WTC11 (cell line): ENCODE data around the gene SERTAD2. TPM values are rescaled to one million over a fixed set of nuclear protein-coding genes. Genes with fewer than 3 reads are reported as not detected.

Experiments
- ATAC-seq: fragments of 200-7000 bp; cut with Tn5 transposase; 2 replicates; pipeline ENCODE4 v1.10.0; 2021; ENCODE audit warnings: mild to moderate bottlenecking, moderate library complexity
- CTCF ChIA-PET: fragments of 300-600 bp; sonication (Branson Sonifier 250); formaldehyde crosslinking; loops from one replicate; lab custom pipeline; 2021; ENCODE audit warnings: antibody characterized with exemption; lab: Charles Lee
- POLR2A ChIA-PET: fragments of 350-600 bp; sonication (Branson Sonifier 250); formaldehyde crosslinking; loops from one replicate; lab custom pipeline; 2021; ENCODE audit warnings: antibody characterized with exemption; lab: Charles Lee
- DNase-seq: peaks from one replicate; pipeline ENCODE4 v3.0.0; 2021; ENCODE audit warnings: low spot score
- H3K27ac Mint-ChIP-seq: 2 replicates; pipeline ENCODE4 v1.8.0; 2021; ENCODE audit warnings: mixed read lengths
- H3K27me3 Mint-ChIP-seq: 2 replicates; pipeline ENCODE4 v1.8.0; 2021; ENCODE audit warnings: low read depth, mild to moderate bottlenecking, moderate library complexity, mixed read lengths
- H3K36me3 Mint-ChIP-seq: 2 replicates; pipeline ENCODE4 v1.8.0; 2021; ENCODE audit warnings: mixed read lengths
- H3K4me1 Mint-ChIP-seq: 2 replicates; pipeline ENCODE4 v1.8.0; 2022; ENCODE audit warnings: mixed read lengths
- H3K4me3 Mint-ChIP-seq: 2 replicates; pipeline ENCODE4 v1.8.0; 2021; ENCODE audit warnings: mild to moderate bottlenecking, moderate library complexity, mixed read lengths
- H3K9me3 Mint-ChIP-seq: 2 replicates; pipeline ENCODE4 v1.8.0; 2021; ENCODE audit warnings: mixed read lengths
- E2F4 ChIP-seq: sonication (generic); formaldehyde crosslinking; IDR thresholded peaks from 2 replicates; pipeline ENCODE4 v1.8.1; 2022; ENCODE audit warnings: low read depth, mild to moderate bottlenecking, moderate library complexity, missing genetic modification reagents, borderline replicate concordance
- FOXJ3 ChIP-seq: sonication (generic); formaldehyde crosslinking; IDR thresholded peaks from 2 replicates; pipeline ENCODE4 v1.9.0; 2021; ENCODE audit warnings: missing genetic modification reagents, mild to moderate bottlenecking, borderline replicate concordance
- NFYB ChIP-seq: sonication (generic); formaldehyde crosslinking; conservative IDR thresholded peaks from 2 replicates; pipeline ENCODE4 v1.8.0; 2022; ENCODE audit warnings: low read depth, missing genetic modification reagents
- NR2C2 ChIP-seq: sonication (generic); formaldehyde crosslinking; IDR thresholded peaks from 2 replicates; pipeline ENCODE4 v1.8.0; 2022; ENCODE audit warnings: mild to moderate bottlenecking, missing genetic modification reagents
- ZBTB21 ChIP-seq: sonication (generic); formaldehyde crosslinking; IDR thresholded peaks from 2 replicates; pipeline ENCODE4 v1.8.1; 2023; ENCODE audit warnings: mild to moderate bottlenecking, missing genetic modification reagents, borderline replicate concordance
- ZNF219 ChIP-seq: sonication (generic); formaldehyde crosslinking; IDR thresholded peaks from 2 replicates; pipeline ENCODE4 v1.8.0; 2023; ENCODE audit warnings: missing genetic modification reagents, mild to moderate bottlenecking, borderline replicate concordance
- ZNF532 ChIP-seq: fragments of 250-450 bp; sonication (Bioruptor Pico); IDR thresholded peaks from 2 replicates; pipeline ENCODE4 v1.9.0; 2021; ENCODE audit warnings: mild to moderate bottlenecking, borderline replicate concordance
- total RNA-seq: library from RNA; stranded (reverse); gene quantifications from 3 replicates; pipeline ENCODE4 v1.2.3, GENCODE V29; 2021
- TF ChIP-seq, protein P1 (sequence below): fragments of 250-450 bp; sonication (Bioruptor Pico); IDR thresholded peaks from 2 replicates; pipeline ENCODE4 v1.9.0; 2021; ENCODE audit warnings: moderate library complexity, mild to moderate bottlenecking, inconsistent platforms, borderline replicate concordance
- TF ChIP-seq, protein P2 (sequence below): sonication (generic); formaldehyde crosslinking; IDR thresholded peaks from 2 replicates; pipeline ENCODE4 v1.8.0; 2023; ENCODE audit warnings: missing genetic modification reagents, mild to moderate bottlenecking, borderline replicate concordance
- TF ChIP-seq, protein P3 (sequence below): sonication (generic); formaldehyde crosslinking; IDR thresholded peaks from 2 replicates; pipeline ENCODE4 v1.8.1; 2023; ENCODE audit warnings: mild to moderate bottlenecking, missing genetic modification reagents, borderline replicate concordance
- TF ChIP-seq, protein P4 (sequence below): sonication (generic); formaldehyde crosslinking; conservative IDR thresholded peaks from 2 replicates; pipeline ENCODE4 v1.8.1; 2022; ENCODE audit warnings: mild to moderate bottlenecking, missing genetic modification reagents

SERTAD2 gene
- total RNA-seq, 1 experiment from 2014 or later, result 7.9 TPM

GRCh38 chr2:64663402-64663801 is 9.7 kb upstream of the SERTAD2 start:
- TF ChIP-seq, protein P1, sequence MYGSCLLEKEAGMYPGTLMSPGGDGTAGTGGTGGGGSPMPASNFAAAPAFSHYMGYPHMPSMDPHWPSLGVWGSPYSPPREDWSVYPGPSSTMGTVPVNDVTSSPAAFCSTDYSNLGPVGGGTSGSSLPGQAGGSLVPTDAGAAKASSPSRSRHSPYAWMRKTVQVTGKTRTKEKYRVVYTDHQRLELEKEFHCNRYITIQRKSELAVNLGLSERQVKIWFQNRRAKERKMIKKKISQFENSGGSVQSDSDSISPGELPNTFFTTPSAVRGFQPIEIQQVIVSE (CRISPR knock-in tag), result no peak
- POLR2A ChIA-PET, result no interaction called here
- Mint-ChIP-seq H3K4me3 (no peak overlapping the region), H3K36me3 (no peaks in the 10 kb centered on the region), H3K27me3 (no peaks in the 10 kb centered on the region), H3K9me3 (no peaks in the 10 kb centered on the region), H3K27ac (no peak overlapping the region), H3K4me1 (peaks cover 16% of the 10 kb centered on the region)
- ATAC-seq (no peak), DNase-seq (no peak)
- CTCF ChIA-PET, result interaction anchor here (1.1 kb wide), 1 partner anchor 9 kb away, joined by 4 read pairs; the partner anchor contains the start of gene SERTAD2

DNA sequence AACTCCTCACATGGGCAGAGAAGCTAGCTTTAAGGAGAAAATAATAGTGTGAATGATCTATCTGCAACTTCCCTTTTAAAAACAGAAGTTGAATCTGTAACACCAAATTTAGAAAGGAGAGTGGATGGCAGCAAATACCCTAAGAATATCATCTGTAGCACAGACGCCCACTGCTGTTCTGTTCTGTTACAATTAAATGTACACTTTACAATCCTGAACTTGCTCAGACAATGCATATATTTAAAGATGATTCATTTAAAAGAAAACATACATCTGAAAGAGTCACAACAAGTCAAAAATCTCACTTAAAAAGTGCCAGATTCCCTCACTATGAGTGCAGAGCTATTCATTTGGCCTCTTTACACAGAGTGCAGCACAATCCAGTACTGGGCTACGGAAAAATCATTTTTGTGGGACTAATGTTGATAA is 8.0 kb upstream of the SERTAD2 start:
- TF ChIP-seq, protein P2, sequence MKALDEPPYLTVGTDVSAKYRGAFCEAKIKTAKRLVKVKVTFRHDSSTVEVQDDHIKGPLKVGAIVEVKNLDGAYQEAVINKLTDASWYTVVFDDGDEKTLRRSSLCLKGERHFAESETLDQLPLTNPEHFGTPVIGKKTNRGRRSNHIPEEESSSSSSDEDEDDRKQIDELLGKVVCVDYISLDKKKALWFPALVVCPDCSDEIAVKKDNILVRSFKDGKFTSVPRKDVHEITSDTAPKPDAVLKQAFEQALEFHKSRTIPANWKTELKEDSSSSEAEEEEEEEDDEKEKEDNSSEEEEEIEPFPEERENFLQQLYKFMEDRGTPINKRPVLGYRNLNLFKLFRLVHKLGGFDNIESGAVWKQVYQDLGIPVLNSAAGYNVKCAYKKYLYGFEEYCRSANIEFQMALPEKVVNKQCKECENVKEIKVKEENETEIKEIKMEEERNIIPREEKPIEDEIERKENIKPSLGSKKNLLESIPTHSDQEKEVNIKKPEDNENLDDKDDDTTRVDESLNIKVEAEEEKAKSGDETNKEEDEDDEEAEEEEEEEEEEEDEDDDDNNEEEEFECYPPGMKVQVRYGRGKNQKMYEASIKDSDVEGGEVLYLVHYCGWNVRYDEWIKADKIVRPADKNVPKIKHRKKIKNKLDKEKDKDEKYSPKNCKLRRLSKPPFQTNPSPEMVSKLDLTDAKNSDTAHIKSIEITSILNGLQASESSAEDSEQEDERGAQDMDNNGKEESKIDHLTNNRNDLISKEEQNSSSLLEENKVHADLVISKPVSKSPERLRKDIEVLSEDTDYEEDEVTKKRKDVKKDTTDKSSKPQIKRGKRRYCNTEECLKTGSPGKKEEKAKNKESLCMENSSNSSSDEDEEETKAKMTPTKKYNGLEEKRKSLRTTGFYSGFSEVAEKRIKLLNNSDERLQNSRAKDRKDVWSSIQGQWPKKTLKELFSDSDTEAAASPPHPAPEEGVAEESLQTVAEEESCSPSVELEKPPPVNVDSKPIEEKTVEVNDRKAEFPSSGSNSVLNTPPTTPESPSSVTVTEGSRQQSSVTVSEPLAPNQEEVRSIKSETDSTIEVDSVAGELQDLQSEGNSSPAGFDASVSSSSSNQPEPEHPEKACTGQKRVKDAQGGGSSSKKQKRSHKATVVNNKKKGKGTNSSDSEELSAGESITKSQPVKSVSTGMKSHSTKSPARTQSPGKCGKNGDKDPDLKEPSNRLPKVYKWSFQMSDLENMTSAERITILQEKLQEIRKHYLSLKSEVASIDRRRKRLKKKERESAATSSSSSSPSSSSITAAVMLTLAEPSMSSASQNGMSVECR, result no peak
- no peak for TF ChIP-seq ZBTB21 (CRISPR knock-in tag)
- no peak for TF ChIP-seq E2F4 (CRISPR knock-in tag)
- TF ChIP-seq, protein P3, sequence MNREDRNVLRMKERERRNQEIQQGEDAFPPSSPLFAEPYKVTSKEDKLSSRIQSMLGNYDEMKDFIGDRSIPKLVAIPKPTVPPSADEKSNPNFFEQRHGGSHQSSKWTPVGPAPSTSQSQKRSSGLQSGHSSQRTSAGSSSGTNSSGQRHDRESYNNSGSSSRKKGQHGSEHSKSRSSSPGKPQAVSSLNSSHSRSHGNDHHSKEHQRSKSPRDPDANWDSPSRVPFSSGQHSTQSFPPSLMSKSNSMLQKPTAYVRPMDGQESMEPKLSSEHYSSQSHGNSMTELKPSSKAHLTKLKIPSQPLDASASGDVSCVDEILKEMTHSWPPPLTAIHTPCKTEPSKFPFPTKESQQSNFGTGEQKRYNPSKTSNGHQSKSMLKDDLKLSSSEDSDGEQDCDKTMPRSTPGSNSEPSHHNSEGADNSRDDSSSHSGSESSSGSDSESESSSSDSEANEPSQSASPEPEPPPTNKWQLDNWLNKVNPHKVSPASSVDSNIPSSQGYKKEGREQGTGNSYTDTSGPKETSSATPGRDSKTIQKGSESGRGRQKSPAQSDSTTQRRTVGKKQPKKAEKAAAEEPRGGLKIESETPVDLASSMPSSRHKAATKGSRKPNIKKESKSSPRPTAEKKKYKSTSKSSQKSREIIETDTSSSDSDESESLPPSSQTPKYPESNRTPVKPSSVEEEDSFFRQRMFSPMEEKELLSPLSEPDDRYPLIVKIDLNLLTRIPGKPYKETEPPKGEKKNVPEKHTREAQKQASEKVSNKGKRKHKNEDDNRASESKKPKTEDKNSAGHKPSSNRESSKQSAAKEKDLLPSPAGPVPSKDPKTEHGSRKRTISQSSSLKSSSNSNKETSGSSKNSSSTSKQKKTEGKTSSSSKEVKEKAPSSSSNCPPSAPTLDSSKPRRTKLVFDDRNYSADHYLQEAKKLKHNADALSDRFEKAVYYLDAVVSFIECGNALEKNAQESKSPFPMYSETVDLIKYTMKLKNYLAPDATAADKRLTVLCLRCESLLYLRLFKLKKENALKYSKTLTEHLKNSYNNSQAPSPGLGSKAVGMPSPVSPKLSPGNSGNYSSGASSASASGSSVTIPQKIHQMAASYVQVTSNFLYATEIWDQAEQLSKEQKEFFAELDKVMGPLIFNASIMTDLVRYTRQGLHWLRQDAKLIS (CRISPR knock-in tag), result no peak
- TF ChIP-seq, all 79 proteins: peak for 0
- Mint-ChIP-seq H3K27ac (no peak overlapping the region), H3K27me3 (no peaks in the 10 kb centered on the region)

GRCh38 chr2:64659252-64659651 is 5.5 kb upstream of the SERTAD2 start:
- Mint-ChIP-seq H3K27me3 (peaks cover 20% of the 10 kb centered on the region), H3K36me3 (no peaks in the 10 kb centered on the region), H3K4me1 (peaks cover 14% of the 10 kb centered on the region)
- CTCF ChIA-PET, result no interaction called here
- no peak for ATAC-seq
- TF ChIP-seq NR2C2 (no peak), NFYB (no peak), ZNF532 (CRISPR knock-in tag) (no peak), ZNF219 (no peak), FOXJ3 (CRISPR knock-in tag) (no peak)
- TF ChIP-seq, protein P4, sequence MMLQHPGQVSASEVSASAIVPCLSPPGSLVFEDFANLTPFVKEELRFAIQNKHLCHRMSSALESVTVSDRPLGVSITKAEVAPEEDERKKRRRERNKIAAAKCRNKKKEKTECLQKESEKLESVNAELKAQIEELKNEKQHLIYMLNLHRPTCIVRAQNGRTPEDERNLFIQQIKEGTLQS (CRISPR knock-in tag), result no peak
- TF ChIP-seq, all 79 proteins: peak for 0
- POLR2A ChIA-PET, result no interaction called here
- H3K4me3 Mint-ChIP-seq, result no peak overlapping the region
- DNase-seq, result no peak
- H3K9me3 Mint-ChIP-seq, result no peaks in the 10 kb centered on the region
- no peak overlapping the region for H3K27ac Mint-ChIP-seq

More for the DNA sequence above, 8.0 kb upstream of the SERTAD2 start:
- ATAC-seq (no peak), DNase-seq (no peak)
- ChIA-PET CTCF (no interaction called here), POLR2A (no interaction called here)
- Mint-ChIP-seq H3K4me1 (peaks cover 5% of the 10 kb centered on the region), H3K4me3 (no peak overlapping the region), H3K36me3 (no peaks in the 10 kb centered on the region), H3K9me3 (no peaks in the 10 kb centered on the region)
